CD14-positive monocyte (primary cell): ENCODE results near the gene OSMR. TPM values are rescaled to one million over a fixed set of nuclear protein-coding genes. Genes with fewer than 3 reads are reported as not detected.

Experiments
- DNase-seq, 3 donors: peaks; one replicate each; pipeline ENCODE4 v3.0.0-alpha.2; 2011 to 2022
- H2AFZ ChIP-seq: 2 replicates; pipeline ENCODE4 v1.6.0; 2012; ENCODE audit warnings: mild to moderate bottlenecking, low read depth, low read length, inconsistent platforms; ENCODE audit not compliant: insufficient read depth, poor library complexity, severe bottlenecking
- H3K27ac ChIP-seq, 2 donors: 1 replicate in 1 of 2; 2 replicates in 1 of 2; pipeline ENCODE4 v1.5.1; 2012 to 2013; ENCODE audit warnings: low read length in 2 of 2, control low read depth in 1 of 2, inconsistent platforms in 1 of 2, low read depth in 1 of 2, mild to moderate bottlenecking in 1 of 2
- H3K27me3 ChIP-seq, 2 donors: one replicate each; pipeline versions ENCODE4 v1.6.0 to v1.6.1; 2011 to 2013; ENCODE audit warnings: low read length in 2 of 2; ENCODE audit not compliant: control insufficient read depth in 2 of 2, insufficient read depth in 2 of 2
- H3K36me3 ChIP-seq, 2 donors: replicated peaks in 1 of 2; 1 replicate in 1 of 2; 2 replicates in 1 of 2; pipeline versions ENCODE4 v1.5.1 to v1.6.1; 2012 to 2013; ENCODE audit warnings: low read length in 2 of 2, control low read depth in 1 of 2, inconsistent platforms in 1 of 2, mild to moderate bottlenecking in 1 of 2; ENCODE audit not compliant: insufficient read depth in 2 of 2, control insufficient read depth in 1 of 2
- H3K4me1 ChIP-seq, 2 donors: 1 replicate in 1 of 2; 2 replicates in 1 of 2; pipeline versions ENCODE4 v1.5.1 to v1.6.1; 2012 to 2013; ENCODE audit warnings: low read length in 2 of 2, control low read depth in 1 of 2, inconsistent platforms in 1 of 2, mild to moderate bottlenecking in 1 of 2, moderate library complexity in 1 of 2; ENCODE audit not compliant: insufficient read depth in 2 of 2, control insufficient read depth in 1 of 2
- H3K4me2 ChIP-seq: replicated peaks from 2 replicates; pipeline ENCODE3; 2012; ENCODE audit warnings: low read length, moderate library complexity, mild to moderate bottlenecking; ENCODE audit not compliant: poor library complexity, severe bottlenecking; ENCODE audit errors: extremely low read depth
- H3K4me3 ChIP-seq, 3 experiments: fragments of 200-600 bp in 1 of 3; sonication (generic) in 1 of 3; replicated peaks in 1 of 3; 1 replicate in 2 of 3; 2 replicates in 1 of 3; pipeline ENCODE4 v1.5.1; 2011 to 2013; ENCODE audit warnings: low read length in 3 of 3, mild to moderate bottlenecking in 3 of 3, control low read depth in 2 of 3, low read depth in 2 of 3, inconsistent platforms in 1 of 3, moderate library complexity in 1 of 3
- H3K79me2 ChIP-seq: 2 replicates; pipeline ENCODE4 v1.6.0; 2012; ENCODE audit warnings: mild to moderate bottlenecking, control low read depth, inconsistent platforms, low read length, moderate library complexity; ENCODE audit not compliant: insufficient read depth
- H3K9ac ChIP-seq: 2 replicates; pipeline ENCODE4 v1.6.0; 2017; ENCODE audit warnings: low read length, mild to moderate bottlenecking; ENCODE audit not compliant: insufficient read depth, poor library complexity, severe bottlenecking
- H3K9me3 ChIP-seq, 2 donors: replicated peaks in 1 of 2; 1 replicate in 1 of 2; 2 replicates in 1 of 2; pipeline versions ENCODE4 v1.5.1 to v1.6.1; 2012 to 2013; ENCODE audit warnings: low read length in 2 of 2, control low read depth in 1 of 2; ENCODE audit not compliant: control insufficient read depth in 1 of 2, insufficient read depth in 1 of 2
- H4K20me1 ChIP-seq: 2 replicates; pipeline ENCODE4 v1.6.0; 2012; ENCODE audit warnings: mild to moderate bottlenecking, low read length, control low read depth, moderate library complexity; ENCODE audit not compliant: insufficient read depth
- H3K27ac Mint-ChIP-seq, 7 donors: one replicate each; pipeline ENCODE4 v1.8.0; 2020; ENCODE audit warnings: mild to moderate bottlenecking in 7 of 7, mixed read lengths in 7 of 7, moderate library complexity in 6 of 7, inconsistent platforms in 2 of 7
- H3K27me3 Mint-ChIP-seq, 3 donors: one replicate each; pipeline ENCODE4 v1.8.0; 2021 to 2022; ENCODE audit warnings: low read depth in 3 of 3, mild to moderate bottlenecking in 3 of 3, mixed read lengths in 3 of 3, moderate library complexity in 3 of 3, inconsistent platforms in 1 of 3
- H3K36me3 Mint-ChIP-seq, 2 donors: one replicate each; pipeline ENCODE4 v1.8.0; 2020; ENCODE audit warnings: mixed read lengths in 2 of 2, inconsistent platforms in 1 of 2, mild to moderate bottlenecking in 1 of 2
- H3K4me1 Mint-ChIP-seq: one replicate; pipeline ENCODE4 v1.8.0; 2020; ENCODE audit warnings: mild to moderate bottlenecking, mixed read lengths
- H3K4me3 Mint-ChIP-seq, 2 donors: one replicate each; pipeline ENCODE4 v1.8.0; 2020; ENCODE audit warnings: mild to moderate bottlenecking in 2 of 2, mixed read lengths in 2 of 2, moderate library complexity in 1 of 2
- H3K9me3 Mint-ChIP-seq, 7 donors: one replicate each; pipeline ENCODE4 v1.8.0; 2020 to 2022; ENCODE audit warnings: mixed read lengths in 7 of 7, mild to moderate bottlenecking in 6 of 7, moderate library complexity in 6 of 7, inconsistent platforms in 2 of 7
- CTCF ChIP-seq: fragments of 200-600 bp; IDR thresholded peaks from one replicate; pipeline ENCODE4 v1.8.0; 2022; ENCODE audit warnings: antibody characterized with exemption, mild to moderate bottlenecking
- WGBS: methylation state at CpG from one replicate; pipeline ENCODE4 v1.1.5; 2013; ENCODE audit warnings: missing lambda C conversion rate; ENCODE audit not compliant: insufficient coverage; 5-methylcytosine and 5-hydroxymethylcytosine counted together
- intact Hi-C, 2 donors: fragments of 100-400 bp; cut with micrococcal nuclease; formaldehyde crosslinking; loops; one replicate each; pipeline versions ENCODE4 v1.15.0 to v1.15.1; 2023
- polyA plus RNA-seq, 3 donors: library from polyadenylated mRNA; depleted of rRNA in 1 of 3; unstranded in 2 of 3; stranded (reverse) in 1 of 3; fragments of 300-500 nt in 2 of 3; fragments of >200 nt in 1 of 3; fragmentation: Illumina TruSeq in 2 of 3; gene quantifications; 1 replicate in 2 of 3; 2 replicates in 1 of 3; pipeline ENCODE4 v1.2.3, GENCODE V29; 2012 to 2021

Gene OSMR
- polyA plus RNA-seq, 3 donors: not detected

DNA sequence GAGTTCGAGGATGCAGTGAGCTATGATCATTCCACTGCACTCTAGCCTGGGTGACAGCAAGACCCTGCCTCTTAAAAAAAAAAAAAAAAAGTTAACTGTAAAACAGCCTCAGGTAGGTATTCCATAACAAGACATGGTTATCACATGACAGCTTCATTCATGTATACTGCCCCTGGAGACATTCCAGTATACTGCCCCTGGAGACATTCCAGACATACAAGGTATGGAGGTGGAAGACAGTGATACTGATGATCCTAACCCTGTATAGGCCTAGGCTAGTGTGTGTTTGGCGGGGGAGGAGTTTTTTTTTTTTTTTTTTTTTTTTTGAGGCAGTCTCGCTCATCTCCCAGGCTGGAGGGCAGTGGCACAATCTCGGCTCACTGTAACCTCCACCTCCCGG, 122.9 kb downstream of the OSMR start:
- Histone ChIP-seq H3K79me2 (no peaks in the 10 kb centered on the region), H2AFZ (no peak overlapping the region), H3K4me1 (no peaks in the 10 kb centered on the region), H4K20me1 (no peaks in the 10 kb centered on the region), H3K9me3 (no peaks in the 10 kb centered on the region), H3K27ac (no peak overlapping the region), H3K4me3 (no peak overlapping the region), H3K36me3 (peaks cover 80 to 87% of the 10 kb centered on the region in 2 donors), H3K27me3 (no peaks in the 10 kb centered on the region), H3K9ac (no peak overlapping the region), H3K4me2 (no peak overlapping the region)
- no peak for DNase-seq
- intact Hi-C loops: loop anchor here in 1 of 2 donors (10.0 kb wide), 2 partner anchors 156 to 1654 kb away; no protein-coding TSS in a partner anchor
- no peak overlapping the region for H3K27ac Mint-ChIP-seq
- H3K27me3 Mint-ChIP-seq: peaks cover 0 to 1% (median 0%) of the 10 kb centered on the region in 3 donors
- H3K4me3 Mint-ChIP-seq: no peak overlapping the region
- no peak for TF ChIP-seq CTCF
- H3K9me3 Mint-ChIP-seq: no peaks in the 10 kb centered on the region
- WGBS: 100% methylated on average over 2 of the region's 5 CpGs
- H3K4me1 Mint-ChIP-seq: no peaks in the 10 kb centered on the region
- H3K36me3 Mint-ChIP-seq: peaks cover 39 to 62% of the 10 kb centered on the region in 2 donors

DNA sequence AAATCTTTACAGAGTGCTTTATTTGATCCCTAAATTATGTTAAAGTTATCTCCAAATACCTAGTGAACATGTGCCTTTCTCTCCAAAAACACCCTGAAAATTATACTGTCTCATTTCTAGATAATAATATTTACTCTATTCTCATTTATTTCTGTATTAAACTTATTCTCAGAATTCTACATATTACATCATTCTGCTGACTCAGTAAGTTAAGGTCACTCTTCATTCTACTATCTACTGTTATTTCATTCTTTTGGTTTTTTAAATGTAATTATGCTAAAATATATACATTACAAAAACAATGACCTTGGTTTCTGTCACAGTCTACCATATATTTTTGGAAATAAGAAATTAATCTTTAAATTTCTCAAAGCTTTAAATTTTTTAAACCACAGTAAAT, 132.2 kb downstream of the OSMR start:
- DNase-seq: no peak
- Histone ChIP-seq H4K20me1 (no peaks in the 10 kb centered on the region), H3K36me3 (peaks cover 34 to 80% of the 10 kb centered on the region in 2 donors), H2AFZ (no peak overlapping the region), H3K79me2 (no peaks in the 10 kb centered on the region), H3K9me3 (no peaks in the 10 kb centered on the region), H3K4me1 (no peaks in the 10 kb centered on the region), H3K27ac (no peak overlapping the region), H3K4me2 (no peak overlapping the region), H3K4me3 (no peak overlapping the region), H3K9ac (no peak overlapping the region), H3K27me3 (no peaks in the 10 kb centered on the region)
- intact Hi-C loops: no loop called here
- H3K36me3 Mint-ChIP-seq: peaks cover 52 to 64% of the 10 kb centered on the region in 2 donors
- H3K27ac Mint-ChIP-seq: no peak overlapping the region
- no peak for TF ChIP-seq CTCF
- H3K4me3 Mint-ChIP-seq: no peak overlapping the region
- no peaks in the 10 kb centered on the region for H3K9me3 Mint-ChIP-seq
- H3K27me3 Mint-ChIP-seq: no peaks in the 10 kb centered on the region
- H3K4me1 Mint-ChIP-seq: no peaks in the 10 kb centered on the region
